ENCODE results near the gene BCAP29.
"Not testable (repeated sequence)": the region's sequence is repeated elsewhere in the genome, so short reads cannot be mapped to it uniquely, and the experiment has no call there.

The BCAP29 gene

GRCh38 chr7:107579885-107580715, at the start of gene BCAP29:
BCAP29 (plus strand) TSS chr7:107580246; CDS start chr7:107580773, 527 bp downstream.
- ChIA-PET CTCF (interaction anchor here (1.0 kb wide), 1 partner anchor 145 kb away, joined by 4 read pairs; no protein-coding TSS in a partner anchor), POLR2A (no interaction called here)
- TF ChIP-seq CTCF (IDR thresholded peaks at IDR 0.05; ENCODE audit: control extremely low read depth, extremely low read depth, low read depth, missing control alignments): no peak
- DNase-seq (ENCODE audit: extremely low spot score): peak; percentile 88

GRCh38 chr7:107530751-107531150, 49.3 kb upstream of the BCAP29 start:
- ChIA-PET POLR2A (no interaction called here), CTCF (interaction anchor here (0.8 to 1.1 kb wide), 2 partner anchors 24 to 68 kb away, joined by 3 to 4 read pairs; no protein-coding TSS in a partner anchor)
- no peak for TF ChIP-seq CTCF (IDR thresholded peaks at IDR 0.05; ENCODE audit: control extremely low read depth, extremely low read depth, low read depth, missing control alignments)
- DNase-seq (ENCODE audit: extremely low spot score): no peak

GRCh38 chr7:107534139-107534538, 45.9 kb upstream of the BCAP29 start:
- CTCF ChIA-PET: no interaction called here

GRCh38 chr7:107537228-107537627, 42.8 kb upstream of the BCAP29 start:
- DNase-seq (ENCODE audit: extremely low spot score); POLR2A ChIA-PET; CTCF ChIA-PET: not testable (repeated sequence)

More at GRCh38 chr7:107534139-107534538, 45.9 kb upstream of the BCAP29 start:
- POLR2A ChIA-PET: no interaction called here
- no peak for TF ChIP-seq CTCF (IDR thresholded peaks at IDR 0.05; ENCODE audit: control extremely low read depth, extremely low read depth, low read depth, missing control alignments)
- no peak for DNase-seq (ENCODE audit: extremely low spot score)

GRCh38 chr7:107538001-107538400, 42.0 kb upstream of the BCAP29 start:
- no peak for DNase-seq (ENCODE audit: extremely low spot score)
- ChIA-PET CTCF (interaction anchor here (1.7 kb wide), 1 partner anchor 21 kb away, joined by 6 read pairs; no protein-coding TSS in a partner anchor), POLR2A (no interaction called here)
- no peak for TF ChIP-seq CTCF (IDR thresholded peaks at IDR 0.05; ENCODE audit: control extremely low read depth, extremely low read depth, low read depth, missing control alignments)

GRCh38 chr7:107543338-107543993, 36.6 kb upstream of the BCAP29 start:
- DNase-seq (ENCODE audit: extremely low spot score): no peak
- no peak for TF ChIP-seq CTCF (IDR thresholded peaks at IDR 0.05; ENCODE audit: control extremely low read depth, extremely low read depth, low read depth, missing control alignments)
- CTCF ChIA-PET: no interaction called here
- POLR2A ChIA-PET: no interaction called here

Data from GM10248 (cell line).